A673 (cell line): ENCODE results near the gene SAMHD1.

Experiments used
- CTCF ChIP-seq: fragments of 300-800, 200-600 bp; sonication (generic); conservative IDR thresholded peaks from 2 replicates; pipeline ENCODE4 v1.5.1; 2017; ENCODE audit warnings: low read depth, mild to moderate bottlenecking, antibody characterized with exemption, low read length, moderate library complexity, mixed read lengths
- EZH2 ChIP-seq: fragments of 200-600 bp; sonication (generic); IDR thresholded peaks from 2 replicates; pipeline ENCODE4 v1.6.1; 2017; ENCODE audit warnings: borderline replicate concordance, low read depth, mild to moderate bottlenecking, mixed read lengths, antibody characterized with exemption, low read length; ENCODE audit not compliant: poor library complexity, severe bottlenecking

GRCh38 chr20:36937402-36937770 is 14.1 kb downstream of the SAMHD1 start:
- TF ChIP-seq CTCF (no peak), EZH2 (no peak)
